Naive thymus-derived CD4-positive, alpha-beta T cell (primary cell): ENCODE data around the gene EPSTI1. TPM values are rescaled to one million over a fixed set of nuclear protein-coding genes. Genes with fewer than 3 reads are reported as not detected.

Source experiments
- ATAC-seq: fragments of 150-1000 bp; cut with Tn5 transposase; 2 replicates; pipeline ENCODE4 v1.10.0; 2021; ENCODE audit warnings: mild to moderate bottlenecking, moderate library complexity
- CTCF ChIA-PET: fragments of 350-600 bp; sonication (Branson Sonifier 250); formaldehyde crosslinking; loops from one replicate; lab custom pipeline; 2021; ENCODE audit warnings: antibody characterized with exemption; lab: Charles Lee
- POLR2A ChIA-PET: fragments of 350-600 bp; sonication (Branson Sonifier 250); formaldehyde crosslinking; loops from one replicate; lab custom pipeline; 2021; ENCODE audit warnings: antibody characterized with exemption, inconsistent platforms; lab: Charles Lee
- DNase-seq, 9 donors: peaks; one replicate each; pipeline versions ENCODE4 v3.0.0 to v3.0.0-alpha.2; 2020 to 2022; ENCODE audit warnings: mixed read lengths in 1 of 9
- H3K27ac ChIP-seq: one replicate; pipeline ENCODE4 v1.7.0; 2013; ENCODE audit warnings: mild to moderate bottlenecking, low read depth, low read length, moderate library complexity
- H3K27me3 ChIP-seq, 2 donors: one replicate each; pipeline ENCODE4 v1.7.0; 2013; ENCODE audit warnings: low read length in 2 of 2, mild to moderate bottlenecking in 2 of 2, moderate library complexity in 2 of 2; ENCODE audit not compliant: control insufficient read depth in 2 of 2, insufficient read depth in 2 of 2
- H3K36me3 ChIP-seq, 3 experiments: 1 replicate in 2 of 3; 2 replicates in 1 of 3; pipeline ENCODE4 v1.7.0; 2013; ENCODE audit warnings: low read length in 3 of 3, mild to moderate bottlenecking in 3 of 3, moderate library complexity in 1 of 3; ENCODE audit not compliant: insufficient read depth in 3 of 3, control insufficient read depth in 2 of 3
- H3K4me1 ChIP-seq, 2 donors: one replicate each; pipeline ENCODE4 v1.7.0; 2013; ENCODE audit warnings: low read length in 2 of 2, mild to moderate bottlenecking in 2 of 2, moderate library complexity in 1 of 2; ENCODE audit not compliant: control insufficient read depth in 2 of 2, insufficient read depth in 2 of 2
- H3K4me3 ChIP-seq: 2 replicates; pipeline ENCODE4 v1.7.0; 2013; ENCODE audit warnings: mild to moderate bottlenecking, low read length
- H3K9me3 ChIP-seq, 3 experiments: 1 replicate in 2 of 3; 2 replicates in 1 of 3; pipeline ENCODE4 v1.7.0; 2013; ENCODE audit warnings: low read length in 3 of 3; ENCODE audit not compliant: control insufficient read depth in 2 of 3
- H3K27ac Mint-ChIP-seq, 9 donors: one replicate each; pipeline ENCODE4 v1.8.0; 2020 to 2022; ENCODE audit warnings: mixed read lengths in 9 of 9, mild to moderate bottlenecking in 8 of 9, moderate library complexity in 5 of 9, inconsistent platforms in 2 of 9
- H3K27me3 Mint-ChIP-seq, 5 donors: one replicate each; pipeline ENCODE4 v1.8.0; 2021 to 2022; ENCODE audit warnings: mixed read lengths in 5 of 5, mild to moderate bottlenecking in 1 of 5
- H3K36me3 Mint-ChIP-seq, 5 donors: one replicate each; pipeline ENCODE4 v1.8.0; 2020 to 2022; ENCODE audit warnings: mixed read lengths in 5 of 5, mild to moderate bottlenecking in 3 of 5, inconsistent platforms in 1 of 5
- H3K4me1 Mint-ChIP-seq, 7 donors: one replicate each; pipeline ENCODE4 v1.8.0; 2020 to 2022; ENCODE audit warnings: mixed read lengths in 7 of 7, mild to moderate bottlenecking in 3 of 7, inconsistent platforms in 1 of 7
- H3K4me3 Mint-ChIP-seq, 10 donors: one replicate each; pipeline ENCODE4 v1.8.0; 2020 to 2022; ENCODE audit warnings: mild to moderate bottlenecking in 10 of 10, mixed read lengths in 10 of 10, moderate library complexity in 6 of 10, inconsistent platforms in 2 of 10
- H3K9me3 Mint-ChIP-seq, 11 donors: one replicate each; pipeline ENCODE4 v1.8.0; 2020 to 2022; ENCODE audit warnings: mixed read lengths in 11 of 11, mild to moderate bottlenecking in 4 of 11, inconsistent platforms in 1 of 11, moderate library complexity in 1 of 11
- intact Hi-C, 2 donors: fragments of 100-400 bp; cut with micrococcal nuclease; formaldehyde crosslinking; loops; one replicate each; pipeline ENCODE4 v1.15.1; 2023
- polyA plus RNA-seq, 2 donors: library from polyadenylated mRNA; unstranded; fragments of 300-500 nt; fragmentation: Illumina TruSeq; gene quantifications; one replicate each; pipeline ENCODE4 v1.2.3, GENCODE V29; 2021
- total RNA-seq, 6 experiments: library from RNA in 5 of 6; stranded (reverse) in 5 of 6; gene quantifications; 1 replicate in 5 of 6; 2 replicates in 1 of 6; pipeline ENCODE4 v1.2.3 and lab custom pipeline; 2021 to 2026

EPSTI1 gene
- total and polyA plus RNA-seq, 7 experiments from 2014 or later, result 8.4 to 125 (median 13.7) TPM

- no peaks in the 10 kb centered on the region for H3K27me3 Mint-ChIP-seq
- H3K4me1 Mint-ChIP-seq, result peaks cover 14 to 35% (median 28%) of the 10 kb centered on the region in 7 donors
- H3K4me3 Mint-ChIP-seq, result peak overlapping the region in 7 of 10 donors; percentile 2 to 99 (median 34)
- DNase-seq, result no peak
- H3K27ac ChIP-seq, result no peak overlapping the region
- H3K4me3 ChIP-seq, result no peak overlapping the region
- intact Hi-C loops, result no loop called here
- peak overlapping the region in 1 of 9 donors; percentile 37 for H3K27ac Mint-ChIP-seq
- ATAC-seq, result no peak
- ChIA-PET POLR2A (interaction anchor here (1.2 to 4.1 kb wide), 4 partner anchors 8 to 37 kb away, joined by 3 to 36 read pairs (median 6); partner anchors contain the start of gene EPSTI1), CTCF (interaction anchor here (0.6 to 1.2 kb wide), 6 partner anchors 51 to 1757 kb away, joined by 3 read pairs; no protein-coding TSS in a partner anchor)
- peaks cover 0 to 6% (median 0%) of the 10 kb centered on the region in 5 donors for H3K36me3 Mint-ChIP-seq
- H3K9me3 Mint-ChIP-seq, result peaks cover 0 to 7% (median 0%) of the 10 kb centered on the region in 11 donors
- no peaks in the 10 kb centered on the region for H3K27me3 ChIP-seq
- no peaks in the 10 kb centered on the region for H3K9me3 ChIP-seq
- no peaks in the 10 kb centered on the region for H3K36me3 ChIP-seq
- peaks cover 9 to 17% of the 10 kb centered on the region in 2 donors for H3K4me1 ChIP-seq
These were observed 30.1 kb upstream of the EPSTI1 start for GRCh38 chr13:43021926-43022670.

DNA sequence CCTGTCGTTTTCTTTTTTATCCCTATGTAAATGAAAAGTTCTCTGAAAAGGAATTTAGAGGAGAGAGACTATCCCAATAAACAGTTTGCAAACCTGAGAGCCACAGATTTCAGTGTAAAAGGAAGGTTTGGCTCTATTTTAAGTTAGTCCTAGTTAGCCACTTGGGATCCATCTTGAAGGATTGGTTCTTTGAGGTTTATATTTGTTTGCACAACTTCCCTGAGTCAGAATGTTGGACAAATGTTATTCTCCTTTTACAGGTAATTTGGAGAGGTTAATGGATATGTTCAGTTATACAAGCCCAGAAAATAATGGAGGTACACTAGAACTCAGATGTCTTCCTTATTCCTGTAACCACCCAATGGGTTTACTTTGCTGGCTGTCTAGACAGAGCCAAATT, 28.8 kb upstream of the EPSTI1 start:
- H3K36me3 ChIP-seq, result no peaks in the 10 kb centered on the region
- ChIA-PET POLR2A (no interaction called here), CTCF (no interaction called here)
- H3K27me3 Mint-ChIP-seq, result peaks cover 0 to 4% (median 0%) of the 10 kb centered on the region in 5 donors
- intact Hi-C loops, result no loop called here
- H3K9me3 ChIP-seq, result no peaks in the 10 kb centered on the region
- no peak overlapping the region for H3K27ac Mint-ChIP-seq
- peaks cover 0 to 6% (median 0%) of the 10 kb centered on the region in 5 donors for H3K36me3 Mint-ChIP-seq
- H3K9me3 Mint-ChIP-seq, result peaks cover 0 to 7% (median 0%) of the 10 kb centered on the region in 11 donors
- H3K4me1 ChIP-seq, result peaks cover 9 to 17% of the 10 kb centered on the region in 2 donors
- ATAC-seq (no peak), DNase-seq (no peak)
- H3K4me3 ChIP-seq, result no peak overlapping the region
- no peak overlapping the region for H3K27ac ChIP-seq
- peaks cover 14 to 26% (median 21%) of the 10 kb centered on the region in 7 donors for H3K4me1 Mint-ChIP-seq
- no peak overlapping the region for H3K4me3 Mint-ChIP-seq
- H3K27me3 ChIP-seq, result no peaks in the 10 kb centered on the region

GRCh38 chr13:43019811-43020210, 27.8 kb upstream of the EPSTI1 start:
- no peak overlapping the region for H3K27ac Mint-ChIP-seq
- Histone ChIP-seq H3K27ac (no peak overlapping the region), H3K4me3 (no peak overlapping the region), H3K36me3 (no peaks in the 10 kb centered on the region), H3K9me3 (no peaks in the 10 kb centered on the region), H3K27me3 (no peaks in the 10 kb centered on the region), H3K4me1 (peaks cover 5 to 12% of the 10 kb centered on the region in 2 donors)
- ChIA-PET CTCF (no interaction called here), POLR2A (no interaction called here)
- peaks cover 0 to 7% (median 0%) of the 10 kb centered on the region in 11 donors for H3K9me3 Mint-ChIP-seq
- DNase-seq (no peak), ATAC-seq (no peak)
- H3K36me3 Mint-ChIP-seq, result peaks cover 0 to 6% (median 0%) of the 10 kb centered on the region in 5 donors
- H3K4me1 Mint-ChIP-seq, result peaks cover 6 to 18% (median 15%) of the 10 kb centered on the region in 7 donors
- intact Hi-C loops, result no loop called here
- peaks cover 0 to 6% (median 0%) of the 10 kb centered on the region in 5 donors for H3K27me3 Mint-ChIP-seq
- H3K4me3 Mint-ChIP-seq, result no peak overlapping the region

- ATAC-seq (no peak), DNase-seq (no peak)
- no peak overlapping the region for H3K27ac Mint-ChIP-seq
- CTCF ChIA-PET, result no interaction called here
- peaks cover 0 to 6% (median 0%) of the 10 kb centered on the region in 5 donors for H3K27me3 Mint-ChIP-seq
- no peaks in the 10 kb centered on the region for H3K4me1 Mint-ChIP-seq
- no peaks in the 10 kb centered on the region for H3K36me3 Mint-ChIP-seq
- Histone ChIP-seq H3K36me3 (no peaks in the 10 kb centered on the region), H3K4me1 (no peaks in the 10 kb centered on the region), H3K27me3 (no peaks in the 10 kb centered on the region), H3K4me3 (no peak overlapping the region), H3K27ac (no peak overlapping the region), H3K9me3 (no peaks in the 10 kb centered on the region)
- H3K4me3 Mint-ChIP-seq, result no peak overlapping the region
- POLR2A ChIA-PET, result interaction anchor here (1.9 kb wide), 1 partner anchor 25 kb away, joined by 4 read pairs; the partner anchor contains the start of gene EPSTI1
- no peaks in the 10 kb centered on the region for H3K9me3 Mint-ChIP-seq
- intact Hi-C loops, result no loop called here
These were observed 24.2 kb upstream of the EPSTI1 start for GRCh38 chr13:43016226-43016625.

GRCh38 chr13:43014162-43014561, 22.1 kb upstream of the EPSTI1 start:
- no peaks in the 10 kb centered on the region for H3K4me1 Mint-ChIP-seq
- H3K4me3 ChIP-seq, result no peak overlapping the region
- no peak overlapping the region for H3K4me3 Mint-ChIP-seq
- peaks cover 0 to 1% (median 0%) of the 10 kb centered on the region in 5 donors for H3K36me3 Mint-ChIP-seq
- ChIA-PET CTCF (no interaction called here), POLR2A (interaction anchor here (0.8 to 1.5 kb wide), 2 partner anchors 9 to 22 kb away, joined by 3 to 6 read pairs; partner anchors contain the start of genes DNAJC15 and EPSTI1)
- no peaks in the 10 kb centered on the region for H3K4me1 ChIP-seq
- intact Hi-C loops, result no loop called here
- no peak for DNase-seq
- H3K9me3 ChIP-seq, result no peaks in the 10 kb centered on the region
- no peaks in the 10 kb centered on the region for H3K36me3 ChIP-seq
- no peak for ATAC-seq
- H3K27ac ChIP-seq, result no peak overlapping the region
- H3K27ac Mint-ChIP-seq, result no peak overlapping the region
- H3K27me3 Mint-ChIP-seq, result peaks cover 0 to 13% (median 0%) of the 10 kb centered on the region in 5 donors
- no peaks in the 10 kb centered on the region for H3K27me3 ChIP-seq
- no peaks in the 10 kb centered on the region for H3K9me3 Mint-ChIP-seq

GRCh38 chr13:43009506-43009905, 17.5 kb upstream of the EPSTI1 start:
- DNase-seq (no peak), ATAC-seq (no peak)
- no peak overlapping the region for H3K27ac ChIP-seq
- ChIA-PET POLR2A (no interaction called here), CTCF (no interaction called here)
- Mint-ChIP-seq H3K4me3 (no peak overlapping the region), H3K4me1 (no peaks in the 10 kb centered on the region), H3K9me3 (no peaks in the 10 kb centered on the region), H3K27me3 (peaks cover 0 to 25% (median 0%) of the 10 kb centered on the region in 5 donors), H3K36me3 (peaks cover 0 to 3% (median 0%) of the 10 kb centered on the region in 5 donors), H3K27ac (no peak overlapping the region)
- H3K4me1 ChIP-seq, result no peaks in the 10 kb centered on the region
- no peaks in the 10 kb centered on the region for H3K36me3 ChIP-seq
- H3K4me3 ChIP-seq, result no peak overlapping the region
- no peaks in the 10 kb centered on the region for H3K27me3 ChIP-seq
- intact Hi-C loops, result no loop called here
- H3K9me3 ChIP-seq, result no peaks in the 10 kb centered on the region
